ENCODE data around the gene ZEB1. TPM values are rescaled to one million over a fixed set of nuclear protein-coding genes. Genes with fewer than 3 reads are reported as not detected.
A peak's percentile ranks its signal among the peaks of the same experiment; 100 is the strongest.

Gene ZEB1
- total and polyA plus RNA-seq, 2 donors, result 17.8 to 71.5 TPM

GRCh38 chr10:31288962-31289361 is 30.1 kb upstream of the ZEB1 start:
- Histone ChIP-seq H3K9me3 (ENCODE audit: control insufficient read depth in 2 of 2, insufficient read depth in 1 of 2, low read length in 1 of 2) (no peaks in the 10 kb centered on the region), H3K4me3 (ENCODE audit: low read length in 2 of 2) (no peak overlapping the region), H3K36me3 (ENCODE audit: control insufficient read depth in 2 of 2, insufficient read depth in 2 of 2, low read length in 1 of 2) (no peaks in the 10 kb centered on the region), H3K27ac (ENCODE audit: low read depth in 1 of 2, low read length in 1 of 2) (no peak overlapping the region), H3K27me3 (ENCODE audit: control insufficient read depth in 2 of 2, insufficient read depth in 1 of 2, low read length in 1 of 2) (no peaks in the 10 kb centered on the region), H3K4me1 (ENCODE audit: control insufficient read depth in 2 of 2, insufficient read depth in 2 of 2, low read length in 2 of 2) (no peaks in the 10 kb centered on the region)
- no peak for DNase-seq (ENCODE audit: low read depth in 6 of 9, low spot score in 9 of 9)
- 99% methylated on average over 1 of the region's 1 CpG for WGBS

GRCh38 chr10:31290386-31290785 is 28.6 kb upstream of the ZEB1 start:
- WGBS, result 96% methylated on average over 3 of the region's 3 CpGs
- no peak for DNase-seq (ENCODE audit: low read depth in 6 of 9, low spot score in 9 of 9)
- no peaks in the 10 kb centered on the region for H3K27me3 ChIP-seq (ENCODE audit: control insufficient read depth in 2 of 2, insufficient read depth in 1 of 2, low read length in 1 of 2)
- no peak overlapping the region for H3K4me3 ChIP-seq (ENCODE audit: low read length in 2 of 2)
- no peaks in the 10 kb centered on the region for H3K4me1 ChIP-seq (ENCODE audit: control insufficient read depth in 2 of 2, insufficient read depth in 2 of 2, low read length in 2 of 2)
- no peak overlapping the region for H3K27ac ChIP-seq (ENCODE audit: low read depth in 1 of 2, low read length in 1 of 2)
- no peaks in the 10 kb centered on the region for H3K36me3 ChIP-seq (ENCODE audit: control insufficient read depth in 2 of 2, insufficient read depth in 2 of 2, low read length in 1 of 2)
- H3K9me3 ChIP-seq (ENCODE audit: control insufficient read depth in 2 of 2, insufficient read depth in 1 of 2, low read length in 1 of 2), result no peaks in the 10 kb centered on the region

- Histone ChIP-seq H3K9me3 (ENCODE audit: control insufficient read depth in 2 of 2, insufficient read depth in 1 of 2, low read length in 1 of 2) (no peaks in the 10 kb centered on the region), H3K4me1 (ENCODE audit: control insufficient read depth in 2 of 2, insufficient read depth in 2 of 2, low read length in 2 of 2) (no peaks in the 10 kb centered on the region), H3K27me3 (ENCODE audit: control insufficient read depth in 2 of 2, insufficient read depth in 1 of 2, low read length in 1 of 2) (no peaks in the 10 kb centered on the region), H3K4me3 (ENCODE audit: low read length in 2 of 2) (no peak overlapping the region), H3K27ac (ENCODE audit: low read depth in 1 of 2, low read length in 1 of 2) (no peak overlapping the region), H3K36me3 (ENCODE audit: control insufficient read depth in 2 of 2, insufficient read depth in 2 of 2, low read length in 1 of 2) (no peaks in the 10 kb centered on the region)
- DNase-seq (ENCODE audit: low read depth in 6 of 9, low spot score in 9 of 9), result no peak
- 100% methylated on average over 1 of the region's 1 CpG for WGBS
Observed at GRCh38 chr10:31291123-31291522, 27.9 kb upstream of the ZEB1 start.

GRCh38 chr10:31294558-31294957 is 24.5 kb upstream of the ZEB1 start:
- Histone ChIP-seq H3K27me3 (ENCODE audit: control insufficient read depth in 2 of 2, insufficient read depth in 1 of 2, low read length in 1 of 2) (no peaks in the 10 kb centered on the region), H3K36me3 (ENCODE audit: control insufficient read depth in 2 of 2, insufficient read depth in 2 of 2, low read length in 1 of 2) (no peaks in the 10 kb centered on the region), H3K4me3 (ENCODE audit: low read length in 2 of 2) (no peak overlapping the region), H3K9me3 (ENCODE audit: control insufficient read depth in 2 of 2, insufficient read depth in 1 of 2, low read length in 1 of 2) (no peaks in the 10 kb centered on the region), H3K4me1 (ENCODE audit: control insufficient read depth in 2 of 2, insufficient read depth in 2 of 2, low read length in 2 of 2) (no peaks in the 10 kb centered on the region), H3K27ac (ENCODE audit: low read depth in 1 of 2, low read length in 1 of 2) (no peak overlapping the region)
- WGBS, result 99% methylated on average over 3 of the region's 3 CpGs
- DNase-seq (ENCODE audit: low read depth in 6 of 9, low spot score in 9 of 9), result no peak

- DNase-seq (ENCODE audit: low read depth in 6 of 9, low spot score in 9 of 9), result no peak
- Histone ChIP-seq H3K36me3 (ENCODE audit: control insufficient read depth in 2 of 2, insufficient read depth in 2 of 2, low read length in 1 of 2) (no peaks in the 10 kb centered on the region), H3K9me3 (ENCODE audit: control insufficient read depth in 2 of 2, insufficient read depth in 1 of 2, low read length in 1 of 2) (no peaks in the 10 kb centered on the region), H3K27ac (ENCODE audit: low read depth in 1 of 2, low read length in 1 of 2) (no peak overlapping the region), H3K27me3 (ENCODE audit: control insufficient read depth in 2 of 2, insufficient read depth in 1 of 2, low read length in 1 of 2) (no peaks in the 10 kb centered on the region), H3K4me3 (ENCODE audit: low read length in 2 of 2) (no peak overlapping the region), H3K4me1 (ENCODE audit: control insufficient read depth in 2 of 2, insufficient read depth in 2 of 2, low read length in 2 of 2) (no peaks in the 10 kb centered on the region)
- whole genome bisulfite sequencing, result 99% methylated on average over 1 of the region's 1 CpG
Observed at GRCh38 chr10:31296754-31297153, 22.3 kb upstream of the ZEB1 start.

- Histone ChIP-seq H3K36me3 (ENCODE audit: control insufficient read depth in 2 of 2, insufficient read depth in 2 of 2, low read length in 1 of 2) (no peaks in the 10 kb centered on the region), H3K9me3 (ENCODE audit: control insufficient read depth in 2 of 2, insufficient read depth in 1 of 2, low read length in 1 of 2) (no peaks in the 10 kb centered on the region), H3K27ac (ENCODE audit: low read depth in 1 of 2, low read length in 1 of 2) (no peak overlapping the region), H3K4me1 (ENCODE audit: control insufficient read depth in 2 of 2, insufficient read depth in 2 of 2, low read length in 2 of 2) (no peaks in the 10 kb centered on the region), H3K27me3 (ENCODE audit: control insufficient read depth in 2 of 2, insufficient read depth in 1 of 2, low read length in 1 of 2) (no peaks in the 10 kb centered on the region), H3K4me3 (ENCODE audit: low read length in 2 of 2) (no peak overlapping the region)
- peak in 4 of 9 donors; percentile 36 to 68 (median 41) for DNase-seq (ENCODE audit: low read depth in 6 of 9, low spot score in 9 of 9)
- WGBS, result 9% methylated on average over 1 of the region's 1 CpG
Observed at GRCh38 chr10:31299119-31299518, 19.9 kb upstream of the ZEB1 start.

GRCh38 chr10:31303212-31303611 is 15.8 kb upstream of the ZEB1 start:
- no peaks in the 10 kb centered on the region for H3K36me3 ChIP-seq (ENCODE audit: control insufficient read depth in 2 of 2, insufficient read depth in 2 of 2, low read length in 1 of 2)
- H3K4me3 ChIP-seq (ENCODE audit: low read length in 2 of 2), result no peak overlapping the region
- no peaks in the 10 kb centered on the region for H3K4me1 ChIP-seq (ENCODE audit: control insufficient read depth in 2 of 2, insufficient read depth in 2 of 2, low read length in 2 of 2)
- WGBS, result 82% methylated on average over 3 of the region's 3 CpGs
- no peaks in the 10 kb centered on the region for H3K27me3 ChIP-seq (ENCODE audit: control insufficient read depth in 2 of 2, insufficient read depth in 1 of 2, low read length in 1 of 2)
- DNase-seq (ENCODE audit: low read depth in 6 of 9, low spot score in 9 of 9), result no peak
- no peak overlapping the region for H3K27ac ChIP-seq (ENCODE audit: low read depth in 1 of 2, low read length in 1 of 2)
- no peaks in the 10 kb centered on the region for H3K9me3 ChIP-seq (ENCODE audit: control insufficient read depth in 2 of 2, insufficient read depth in 1 of 2, low read length in 1 of 2)

- Histone ChIP-seq H3K4me3 (ENCODE audit: low read length in 2 of 2) (no peak overlapping the region), H3K4me1 (ENCODE audit: control insufficient read depth in 2 of 2, insufficient read depth in 2 of 2, low read length in 2 of 2) (no peaks in the 10 kb centered on the region), H3K27me3 (ENCODE audit: control insufficient read depth in 2 of 2, insufficient read depth in 1 of 2, low read length in 1 of 2) (no peaks in the 10 kb centered on the region), H3K27ac (ENCODE audit: low read depth in 1 of 2, low read length in 1 of 2) (no peak overlapping the region), H3K36me3 (ENCODE audit: control insufficient read depth in 2 of 2, insufficient read depth in 2 of 2, low read length in 1 of 2) (no peaks in the 10 kb centered on the region), H3K9me3 (ENCODE audit: control insufficient read depth in 2 of 2, insufficient read depth in 1 of 2, low read length in 1 of 2) (no peaks in the 10 kb centered on the region)
- DNase-seq (ENCODE audit: low read depth in 6 of 9, low spot score in 9 of 9), result no peak
- 96% methylated on average over 6 of the region's 6 CpGs for WGBS
Observed at GRCh38 chr10:31304291-31304970, 14.6 kb upstream of the ZEB1 start.

- no peak for DNase-seq (ENCODE audit: low read depth in 6 of 9, low spot score in 9 of 9)
- Histone ChIP-seq H3K27me3 (ENCODE audit: control insufficient read depth in 2 of 2, insufficient read depth in 1 of 2, low read length in 1 of 2) (no peaks in the 10 kb centered on the region), H3K4me3 (ENCODE audit: low read length in 2 of 2) (no peak overlapping the region), H3K9me3 (ENCODE audit: control insufficient read depth in 2 of 2, insufficient read depth in 1 of 2, low read length in 1 of 2) (no peaks in the 10 kb centered on the region), H3K36me3 (ENCODE audit: control insufficient read depth in 2 of 2, insufficient read depth in 2 of 2, low read length in 1 of 2) (no peaks in the 10 kb centered on the region), H3K4me1 (ENCODE audit: control insufficient read depth in 2 of 2, insufficient read depth in 2 of 2, low read length in 2 of 2) (peaks cover 17 to 19% of the 10 kb centered on the region in 2 donors), H3K27ac (ENCODE audit: low read depth in 1 of 2, low read length in 1 of 2) (no peak overlapping the region)
- WGBS, result 98% methylated on average over 3 of the region's 3 CpGs
Observed at GRCh38 chr10:31313396-31313795, 5.6 kb upstream of the ZEB1 start.

All from thymus (tissue), 11 donors.